IMR-90 (cell line): ENCODE data around the gene PDE11A. TPM values are rescaled to one million over a fixed set of nuclear protein-coding genes. Genes with fewer than 3 reads are reported as not detected.

Experiments
- ATAC-seq: fragments of 200-7000 bp; cut with Tn5 transposase; 2 replicates; pipeline ENCODE4 v1.9.1; 2020; ENCODE audit warnings: low read depth, mild to moderate bottlenecking, moderate library complexity
- BruUV-seq: library from RNA; stranded (reverse); fragments of 400-500 nt; replicated peaks from 2 replicates; lab custom pipeline; 2021; lab: Mats Ljungman, UMichigan
- CTCF ChIA-PET: fragments of 300-600 bp; formaldehyde crosslinking; extraction: SDS; loops from one replicate; lab custom pipeline; 2021; ENCODE audit warnings: antibody characterized with exemption; lab: Yijun Ruan, JAX
- POLR2A ChIA-PET: fragments of 300-600 bp; sonication (Branson Sonifier 250); formaldehyde crosslinking; loops from one replicate; lab custom pipeline; 2022; ENCODE audit warnings: antibody characterized with exemption; ENCODE audit not compliant: unreplicated experiment; lab: Charles Lee
- DNase-seq: peaks from one replicate; pipeline ENCODE4 v3.0.0; 2013
- H2AFZ ChIP-seq: replicated peaks from 2 replicates; pipeline ENCODE3; 2013; ENCODE audit warnings: low read length, mild to moderate bottlenecking; ENCODE audit not compliant: poor library complexity
- H2AK5ac ChIP-seq: 2 replicates; pipeline ENCODE4 v1.6.1; 2013; ENCODE audit warnings: low read depth, low read length, inconsistent platforms
- H2AK9ac ChIP-seq: replicated peaks from 2 replicates; pipeline ENCODE3; 2013; ENCODE audit warnings: mild to moderate bottlenecking, low read depth, low read length, moderate library complexity; ENCODE audit not compliant: poor library complexity
- H2BK120ac ChIP-seq: 2 replicates; pipeline ENCODE4 v1.6.1; 2013; ENCODE audit warnings: low read depth, low read length, inconsistent platforms
- H2BK15ac ChIP-seq: 3 replicates; pipeline ENCODE4 v1.6.1; 2013; ENCODE audit warnings: low read depth, low read length, inconsistent platforms
- H2BK20ac ChIP-seq: 2 replicates; pipeline ENCODE4 v1.6.1; 2013; ENCODE audit warnings: low read depth, mild to moderate bottlenecking, inconsistent platforms, low read length, moderate library complexity
- H2BK5ac ChIP-seq: 2 replicates; pipeline ENCODE4 v1.6.1; 2013; ENCODE audit warnings: mild to moderate bottlenecking, low read depth, low read length, inconsistent platforms; ENCODE audit not compliant: poor library complexity, severe bottlenecking
- H3K14ac ChIP-seq: replicated peaks from 2 replicates; pipeline ENCODE4 v1.6.1; 2013; ENCODE audit warnings: low read depth, low read length, inconsistent platforms
- H3K18ac ChIP-seq: 2 replicates; pipeline ENCODE4 v1.6.1; 2013; ENCODE audit warnings: low read depth, low read length, control low read depth
- H3K23ac ChIP-seq: 2 replicates; pipeline ENCODE4 v1.6.1; 2013; ENCODE audit warnings: low read depth, low read length, inconsistent platforms
- H3K27ac ChIP-seq: 2 replicates; pipeline ENCODE4 v1.5.1; 2013; ENCODE audit warnings: mild to moderate bottlenecking, control low read depth, low read length; ENCODE audit not compliant: insufficient read depth
- H3K27me3 ChIP-seq: 2 replicates; pipeline ENCODE4 v1.6.1; 2013; ENCODE audit warnings: low read length; ENCODE audit not compliant: control insufficient read depth, insufficient read depth
- H3K36me3 ChIP-seq: 2 replicates; pipeline ENCODE4 v1.6.1; 2013; ENCODE audit warnings: low read length, mixed read lengths; ENCODE audit not compliant: control insufficient read depth, insufficient read depth
- H3K4ac ChIP-seq: 2 replicates; pipeline ENCODE4 v1.6.1; 2013; ENCODE audit warnings: low read depth, low read length, inconsistent platforms
- H3K4me1 ChIP-seq: 2 replicates; pipeline ENCODE4 v1.6.1; 2013; ENCODE audit warnings: low read length, mixed read lengths; ENCODE audit not compliant: control insufficient read depth, insufficient read depth
- H3K4me2 ChIP-seq: 2 replicates; pipeline ENCODE4 v1.6.1; 2013; ENCODE audit warnings: low read depth, mild to moderate bottlenecking, control low read depth, low read length, moderate library complexity
- H3K4me3 ChIP-seq: 2 replicates; pipeline ENCODE4 v1.5.1; 2013; ENCODE audit warnings: low read depth, mild to moderate bottlenecking, control low read depth, low read length, moderate library complexity; ENCODE audit not compliant: insufficient read depth
- H3K56ac ChIP-seq: 2 replicates; pipeline ENCODE4 v1.6.1; 2013; ENCODE audit warnings: low read length, inconsistent platforms; ENCODE audit not compliant: insufficient read depth; ENCODE audit errors: extremely low read depth
- H3K79me1 ChIP-seq, 2 experiments: 2 replicates each; pipeline ENCODE4 v1.6.1; 2013; ENCODE audit warnings: low read length in 2 of 2, inconsistent platforms in 1 of 2, low read depth in 1 of 2
- H3K9ac ChIP-seq: 2 replicates; pipeline ENCODE4 v1.6.1; 2013; ENCODE audit warnings: low read depth, low read length, control low read depth
- H3K9me1 ChIP-seq: 2 replicates; pipeline ENCODE4 v1.6.1; 2013; ENCODE audit warnings: low read length, inconsistent platforms; ENCODE audit not compliant: insufficient read depth
- H3K9me3 ChIP-seq: 2 replicates; pipeline ENCODE4 v1.6.1; 2013; ENCODE audit warnings: low read length; ENCODE audit not compliant: control insufficient read depth, insufficient read depth
- H4K20me1 ChIP-seq: 2 replicates; pipeline ENCODE4 v1.6.1; 2013; ENCODE audit warnings: low read length, inconsistent platforms; ENCODE audit not compliant: insufficient read depth
- H4K5ac ChIP-seq: 2 replicates; pipeline ENCODE4 v1.6.1; 2013; ENCODE audit warnings: mild to moderate bottlenecking, low read depth, low read length, control low read depth
- H4K8ac ChIP-seq, 2 experiments: 2 replicates each; pipeline ENCODE4 v1.6.1; 2013; ENCODE audit warnings: low read depth in 2 of 2, low read length in 2 of 2, control low read depth in 1 of 2, inconsistent platforms in 1 of 2
- H4K91ac ChIP-seq: 2 replicates; pipeline ENCODE4 v1.6.1; 2013; ENCODE audit warnings: low read depth, low read length, inconsistent platforms; ENCODE audit not compliant: insufficient read depth
- NFE2L2 ChIP-seq: fragments of 150-350 bp; IDR thresholded peaks from 2 replicates; pipeline ENCODE4 v1.6.1; 2016; ENCODE audit warnings: low read depth, mild to moderate bottlenecking, low read length
- SMC3 ChIP-seq: fragments of 150-350 bp; IDR thresholded peaks from 2 replicates; pipeline ENCODE4 v1.6.1; 2016; ENCODE audit warnings: low read depth, mild to moderate bottlenecking, antibody characterized with exemption, low read length, moderate library complexity
- WGBS, 2 experiments: methylation state at CpG; one replicate each; pipeline versions ENCODE4 v1.1.5 to v1.1.7; 2013; ENCODE audit warnings: missing lambda C conversion rate in 2 of 2; ENCODE audit not compliant: insufficient read length in 1 of 2; ENCODE audit errors: extremely low coverage in 2 of 2; 5-methylcytosine and 5-hydroxymethylcytosine counted together
- dilution Hi-C: fragments of 300-500 bp; cut with HindIII; formaldehyde crosslinking; loops from one replicate; pipeline ENCODE4 v1.14.3; 2018; ENCODE audit warnings: low sequenced_read_pairs; ENCODE audit not compliant: unreplicated experiment
- in situ Hi-C: fragments of 300-500 bp; cut with MboI; formaldehyde crosslinking; loops from 3 replicates; pipeline ENCODE4 v1.14.3; 2019; ENCODE audit warnings: low sequenced_read_pairs, inconsistent platforms, mixed read lengths
- intact Hi-C: fragments of 100-400 bp; cut with micrococcal nuclease; formaldehyde crosslinking; loops from 2 replicates; pipeline ENCODE4 v1.10.0; 2022
- polyA plus RNA-seq, 3 experiments: library from polyadenylated mRNA; depleted of rRNA; stranded (reverse); fragments of >200 nt; gene quantifications; 2 replicates each; pipeline ENCODE4 v1.2.3, GENCODE V29; 2012; ENCODE audit warnings: low replicate concordance in 1 of 3
- total RNA-seq: library from RNA; depleted of rRNA; stranded (reverse); fragments of >200 nt; gene quantifications from 2 replicates; pipeline ENCODE4 v1.2.3, GENCODE V29; 2012

The PDE11A gene
- total and polyA plus RNA-seq, 2 of the 4 experiments (the other 2 are of a cell fraction): 0.21 to 0.72 TPM

DNA sequence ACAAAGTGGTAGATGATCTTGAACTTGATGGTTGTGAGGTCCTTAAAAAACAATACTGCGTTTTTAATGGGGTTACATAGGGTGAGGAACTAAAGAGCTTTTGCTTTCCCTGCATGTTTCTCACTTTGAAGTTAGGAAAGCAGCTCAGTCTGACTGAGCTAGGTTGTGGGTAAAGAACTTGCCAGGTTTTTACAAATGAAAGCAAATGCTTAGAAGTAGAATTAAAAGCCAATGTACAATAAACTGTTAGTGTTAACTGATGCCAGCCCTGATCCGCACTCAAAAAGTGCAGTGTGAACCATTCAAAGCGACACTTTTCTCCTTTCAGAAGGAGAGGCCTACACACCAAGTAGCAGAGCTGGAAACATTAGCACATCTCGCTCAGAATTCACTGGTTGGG, 409.7 kb downstream of the PDE11A start:
- no peaks in the 10 kb centered on the region for H3K4me1 ChIP-seq
- WGBS, 2 experiments: 49% methylated on average over 3 of the region's 4 CpGs; no CpG with 5 or more reads in 1 of the 2 experiments
- no peak overlapping the region for H3K4me3 ChIP-seq
- no peak overlapping the region for H3K27ac ChIP-seq
- H3K14ac ChIP-seq: no peak overlapping the region
- no peak overlapping the region for H2AK9ac ChIP-seq
- no TSS peak for BruUV-seq
- DNase-seq (no peak), ATAC-seq (no peak)
- H3K18ac ChIP-seq: no peak overlapping the region
- H3K9me3 ChIP-seq: no peaks in the 10 kb centered on the region
- intact Hi-C loops: no loop called here
- no peak overlapping the region for H3K56ac ChIP-seq
- no peaks in the 10 kb centered on the region for H3K9me1 ChIP-seq
- H2AFZ ChIP-seq: no peak overlapping the region
- no peak overlapping the region for H3K9ac ChIP-seq
- H4K20me1 ChIP-seq: no peaks in the 10 kb centered on the region
- no peak overlapping the region for H3K23ac ChIP-seq
- H3K4ac ChIP-seq: no peak overlapping the region
- H2BK5ac ChIP-seq: no peak overlapping the region
- H3K79me1 ChIP-seq: no peaks in the 10 kb centered on the region
- no peak overlapping the region for H4K5ac ChIP-seq
- no peak overlapping the region for H2BK15ac ChIP-seq
- no peak overlapping the region for H4K8ac ChIP-seq
- H3K4me2 ChIP-seq: no peak overlapping the region
- ChIA-PET CTCF (no interaction called here), POLR2A (no interaction called here)
- H2AK5ac ChIP-seq: no peak overlapping the region
- H4K91ac ChIP-seq: no peak overlapping the region
- no peaks in the 10 kb centered on the region for H3K27me3 ChIP-seq
- in situ Hi-C loops: no loop called here
- no peak overlapping the region for H2BK20ac ChIP-seq
- no peak overlapping the region for H2BK120ac ChIP-seq
- no peaks in the 10 kb centered on the region for H3K36me3 ChIP-seq
- TF ChIP-seq SMC3 (no peak), NFE2L2 (no peak)
- dilution Hi-C loops: no loop called here
